Measurements from ENCODE around the gene ANAPC5.
"Not testable (repeated sequence)": the region's sequence is repeated elsewhere in the genome, so short reads cannot be mapped to it uniquely, and the experiment has no call there.

ANAPC5 gene

DNA sequence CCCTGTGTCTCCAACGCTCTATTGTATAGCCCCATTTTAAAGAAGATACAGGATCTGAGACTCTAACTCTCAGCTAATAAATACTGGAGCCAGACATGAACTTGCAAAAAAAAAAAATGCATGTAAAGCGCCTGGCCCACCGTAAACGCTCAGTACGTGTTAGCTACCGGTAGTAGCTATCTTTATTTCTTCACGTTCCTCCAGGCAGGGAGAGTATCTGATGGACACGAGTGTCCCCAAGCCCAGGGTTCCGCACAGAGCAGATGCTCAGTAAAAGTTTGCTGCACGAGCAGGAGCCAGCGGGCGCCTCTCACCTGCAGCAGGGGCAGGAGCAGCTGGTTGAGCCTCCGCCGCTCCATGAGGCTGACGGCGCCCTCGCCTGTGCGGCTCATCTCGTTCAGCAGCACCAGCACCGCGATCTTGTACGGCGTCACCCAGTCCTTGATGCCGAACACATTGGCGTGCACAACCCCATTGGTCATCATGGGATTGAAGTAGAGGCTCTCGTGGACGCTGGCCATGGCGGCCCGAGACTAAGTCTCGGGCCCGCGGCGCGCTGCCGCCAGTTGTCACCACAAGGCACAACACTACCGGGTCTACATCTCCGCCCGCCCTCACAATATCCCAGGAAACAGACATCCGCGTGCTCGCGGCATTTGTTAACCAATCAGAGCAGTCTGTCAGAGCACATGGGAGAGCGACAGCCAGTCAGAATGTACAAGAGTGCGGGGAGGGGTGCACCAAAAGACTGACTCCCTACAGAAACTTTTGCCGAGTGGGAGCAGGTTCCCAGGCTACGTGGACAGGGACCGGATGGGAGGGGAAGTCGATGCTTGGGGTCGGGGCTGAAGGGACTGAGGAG lies at the start of gene ANAPC5:
Gene ANAPC5, minus strand, starts transcription at position 592 of the 862 bp plus-strand sequence. Its CDS starts 71 bp downstream, at position 521.
- peak; percentile 85 for DNase-seq (ENCODE audit: low read depth)

- DNase-seq (ENCODE audit: low read depth) = peak; percentile 52
These were observed 48.3 kb upstream of the ANAPC5 start for GRCh38 chr12:121400332-121401139.

- peak; percentile 99 for DNase-seq (ENCODE audit: low read depth)
These were observed 47.5 kb upstream of the ANAPC5 start, which contains the start of gene RNF34 for GRCh38 chr12:121399391-121400331. RNF34 (plus strand) TSS chr12:121400118; CDS start chr12:121400213, 95 bp downstream.

DNA sequence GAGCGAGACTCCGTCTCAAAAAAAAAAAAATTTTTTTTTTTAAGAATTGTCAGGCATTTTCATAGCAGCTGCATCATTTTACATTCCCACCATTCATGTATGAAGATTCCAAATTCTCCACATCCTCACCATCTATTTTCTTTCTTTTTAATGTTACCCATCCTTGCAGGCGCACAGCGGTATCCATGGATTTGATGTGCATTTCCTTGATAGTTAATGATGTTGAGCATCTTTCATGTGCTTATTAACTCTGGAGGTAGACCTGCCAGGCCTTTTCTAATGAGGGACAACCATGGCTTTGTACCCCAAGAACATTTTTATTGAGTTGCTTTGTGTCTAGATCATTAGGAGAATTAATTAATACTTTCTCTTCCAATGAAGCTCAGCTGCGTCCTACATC lies 46.1 kb upstream of the ANAPC5 start:
- no peak for DNase-seq (ENCODE audit: low read depth)

DNA sequence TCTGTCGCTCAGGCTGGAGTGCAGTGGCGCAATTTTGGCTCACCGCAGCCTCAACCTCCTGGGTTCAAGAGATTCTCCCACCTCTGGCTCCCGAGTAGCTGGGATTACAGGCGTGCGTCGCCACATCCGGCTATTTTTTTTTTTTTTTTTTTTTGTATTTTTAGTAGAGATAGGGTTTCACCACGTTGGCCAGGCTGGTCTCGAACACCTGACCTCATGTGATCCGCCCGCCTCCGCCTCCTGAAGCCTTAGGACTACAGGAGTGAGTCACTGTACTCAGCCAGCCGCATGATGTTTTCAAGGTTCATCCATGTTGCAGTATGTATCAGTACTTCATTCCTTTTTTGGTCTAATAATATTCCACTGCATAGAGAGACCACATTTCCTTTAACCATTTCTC lies 45.3 kb upstream of the ANAPC5 start:
- DNase-seq (ENCODE audit: low read depth) = no peak

GRCh38 chr12:121392325-121392716 lies 40.1 kb upstream of the ANAPC5 start:
- DNase-seq (ENCODE audit: low read depth) = no peak

DNA sequence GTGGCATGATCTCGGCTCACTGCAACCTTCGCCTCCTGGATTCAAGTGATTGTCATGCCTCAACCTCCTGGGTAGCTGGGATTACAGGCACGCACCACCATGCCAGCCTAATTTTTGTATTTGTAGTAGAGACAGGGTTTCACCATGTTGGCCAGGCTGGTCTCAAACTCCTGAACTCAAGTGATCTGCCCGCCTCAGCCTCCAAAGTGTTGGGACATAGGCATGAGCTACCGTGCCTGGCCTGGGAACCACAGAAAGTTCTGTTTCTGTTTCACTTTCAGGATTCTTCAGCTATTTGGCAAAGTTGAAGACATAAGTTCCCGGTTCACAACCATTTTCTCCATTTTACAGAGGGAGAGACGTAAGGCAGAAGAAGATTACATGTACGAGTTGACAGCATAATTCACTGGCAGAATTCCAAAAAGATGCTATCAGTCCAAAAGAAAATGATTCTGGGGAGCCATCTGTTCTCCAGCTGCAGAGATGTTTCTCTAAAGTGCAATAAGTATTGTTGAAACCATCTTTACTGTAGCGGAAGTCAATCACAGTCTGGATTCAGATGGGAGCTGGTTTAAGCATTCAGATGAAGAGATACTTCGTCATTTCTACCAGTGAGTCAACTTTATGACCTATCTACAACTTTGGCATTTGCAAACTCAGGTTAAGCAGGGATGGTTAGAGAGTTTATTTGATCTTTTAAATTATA lies 39.6 kb upstream of the ANAPC5 start:
- DNase-seq (ENCODE audit: low read depth) = peak; percentile 14

- DNase-seq (ENCODE audit: low read depth) = no peak
These were observed 38.6 kb upstream of the ANAPC5 start for GRCh38 chr12:121390856-121391255.

DNA sequence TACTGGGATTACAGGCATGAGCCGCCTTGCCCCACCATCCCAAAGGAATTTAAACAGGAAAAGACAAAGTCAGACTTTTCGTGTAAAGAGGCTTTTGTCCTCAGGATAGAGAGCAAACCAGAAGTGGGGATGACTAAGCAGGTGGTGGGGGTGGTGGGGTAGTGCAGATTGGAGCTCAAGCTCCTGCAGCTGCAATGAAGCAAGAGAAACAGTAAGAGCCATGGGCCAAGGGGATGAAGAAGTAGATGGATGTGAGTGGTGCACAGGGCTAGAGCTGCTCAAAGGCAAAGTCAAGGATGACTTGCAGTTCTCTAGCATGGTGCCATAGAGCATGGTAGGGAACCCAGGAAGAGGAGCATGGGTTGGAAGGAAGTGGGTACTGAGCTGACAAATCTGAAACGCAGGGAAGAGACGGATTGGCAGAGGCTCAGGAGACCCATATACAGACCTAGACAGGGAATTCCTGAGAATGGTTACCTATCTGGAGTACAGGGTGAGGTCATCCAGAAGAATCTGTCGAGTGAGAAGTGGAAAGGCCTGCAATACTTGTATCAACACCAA lies 36.3 kb upstream of the ANAPC5 start:
- no peak for DNase-seq (ENCODE audit: low read depth)

DNA sequence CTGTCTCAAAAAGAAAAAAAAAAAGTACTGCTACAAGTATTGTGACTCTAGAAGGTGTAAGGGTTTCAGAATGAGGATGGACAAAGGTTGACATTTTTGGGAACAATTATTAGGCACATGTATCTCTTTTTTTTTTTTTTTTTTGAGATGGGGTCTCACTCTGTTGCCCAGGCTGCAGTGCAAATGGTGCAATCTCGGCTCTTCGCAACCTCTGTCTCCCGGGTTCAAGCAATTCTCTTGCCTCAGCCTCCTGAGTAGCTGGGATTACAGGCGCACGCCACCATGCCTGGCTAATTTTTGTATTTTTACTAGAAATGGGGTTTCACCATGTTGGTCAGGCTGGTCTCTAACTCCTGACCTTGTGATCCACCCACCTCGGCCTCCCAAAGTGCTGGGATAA lies 32.7 kb upstream of the ANAPC5 start:
- DNase-seq (ENCODE audit: low read depth) = not testable (repeated sequence)

- DNase-seq (ENCODE audit: low read depth) = no peak
These were observed 31.4 kb upstream of the ANAPC5 start for GRCh38 chr12:121383601-121384021.

DNA sequence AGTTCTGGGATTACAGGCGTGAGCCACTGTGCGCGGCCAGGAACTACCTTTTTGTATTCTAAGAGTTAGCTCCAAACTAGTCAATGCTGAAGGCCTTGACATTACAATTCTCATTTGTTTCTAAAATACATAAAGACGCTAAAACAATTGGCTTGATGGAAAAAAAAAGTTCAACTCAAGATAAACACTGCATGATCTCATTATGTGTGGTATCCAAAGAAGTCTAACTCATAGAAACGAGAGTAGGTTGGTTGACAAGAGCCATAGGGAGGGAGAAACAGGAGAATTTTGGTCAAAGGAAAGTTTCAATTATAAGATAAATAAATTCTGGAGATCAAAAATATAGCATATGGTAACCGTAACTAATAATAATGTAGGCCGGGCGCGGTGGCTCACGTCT lies 27.7 kb upstream of the ANAPC5 start:
- DNase-seq (ENCODE audit: low read depth) = no peak

- no peak for DNase-seq (ENCODE audit: low read depth)
These were observed 26.5 kb upstream of the ANAPC5 start for GRCh38 chr12:121378736-121379135.

DNA sequence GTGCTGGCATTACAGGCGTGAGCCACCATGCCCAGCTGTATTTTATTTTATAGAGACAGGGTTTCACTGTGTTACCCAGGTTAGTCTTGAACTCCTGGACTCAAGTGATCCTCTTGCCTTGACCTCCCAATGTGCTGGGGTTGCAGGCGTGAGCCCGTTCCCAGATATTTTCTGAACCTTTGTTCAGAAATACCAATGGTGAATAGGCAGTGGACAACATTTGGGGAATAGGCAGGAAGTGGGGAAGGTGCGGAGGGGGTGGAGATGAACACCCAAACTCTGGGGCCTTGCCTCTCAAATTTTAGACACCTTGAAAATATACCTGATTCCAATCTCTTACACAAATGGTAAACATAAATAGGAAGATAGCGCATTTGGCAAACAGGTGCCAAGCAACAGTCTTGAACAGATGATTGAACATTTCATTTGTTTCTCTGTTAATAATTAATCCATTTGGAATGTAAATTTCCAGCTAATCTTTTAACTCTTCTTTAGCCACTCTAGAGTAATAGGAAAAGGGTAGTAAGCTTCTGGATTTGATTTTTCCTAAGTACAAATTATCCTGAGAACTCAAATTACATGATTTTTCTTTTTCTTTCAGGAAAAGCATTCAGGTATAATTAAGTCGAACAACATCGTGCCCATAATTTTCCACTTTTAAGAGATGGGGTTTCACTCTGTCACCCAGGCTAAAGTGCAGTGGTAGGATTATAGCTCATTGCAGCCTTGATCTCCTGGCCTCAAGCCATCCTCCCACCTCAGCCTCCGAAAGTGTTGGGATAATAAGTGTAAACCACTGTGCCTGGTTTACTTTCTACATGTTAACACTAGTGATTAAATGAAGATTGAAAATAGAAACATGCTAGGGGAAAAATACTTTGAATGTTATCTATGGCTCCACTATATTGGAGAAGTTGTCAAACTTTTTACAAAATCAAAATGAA lies 24.8 kb upstream of the ANAPC5 start:
- no peak for DNase-seq (ENCODE audit: low read depth)

- DNase-seq (ENCODE audit: low read depth) = not testable (repeated sequence)
These were observed 22.9 kb upstream of the ANAPC5 start for GRCh38 chr12:121374945-121375584.

DNA sequence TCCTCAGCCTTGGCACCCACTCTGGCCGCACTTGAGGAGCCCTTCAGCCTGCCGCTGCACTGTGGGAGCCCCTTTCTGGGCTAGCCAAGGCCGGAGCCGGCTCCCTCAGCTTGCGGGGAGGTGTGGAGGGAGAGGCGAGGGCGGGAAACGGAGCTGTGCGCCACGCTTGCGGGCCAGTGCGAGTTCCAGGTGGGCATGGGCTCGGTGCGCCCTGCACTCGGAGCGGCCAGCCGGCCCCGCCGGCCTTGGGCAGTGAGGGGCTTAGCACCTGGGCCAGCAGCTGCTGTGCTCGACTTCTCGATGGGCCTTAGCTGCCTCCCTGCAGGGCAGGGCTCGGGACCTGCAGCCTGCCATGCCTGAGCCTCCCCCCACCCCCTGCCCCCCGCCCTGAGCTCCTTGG lies 22.1 kb upstream of the ANAPC5 start:
- DNase-seq (ENCODE audit: low read depth) = not testable (repeated sequence)

- no peak for DNase-seq (ENCODE audit: low read depth)
These were observed 21.5 kb upstream of the ANAPC5 start for GRCh38 chr12:121373755-121374154.

GRCh38 chr12:121371404-121371803 lies 19.2 kb upstream of the ANAPC5 start:
- no peak for DNase-seq (ENCODE audit: low read depth)

GRCh38 chr12:121366063-121366459 lies 13.8 kb upstream of the ANAPC5 start:
- DNase-seq (ENCODE audit: low read depth) = no peak
